Left lung (tissue), 10 donors: ENCODE measurements around the gene FGF12. TPM values are rescaled to one million over a fixed set of nuclear protein-coding genes. Genes with fewer than 3 reads are reported as not detected.

Experiments used
- ATAC-seq: fragments of 200-7000 bp; cut with Tn5 transposase; one replicate; pipeline ENCODE4 v1.9.1; 2020; ENCODE audit warnings: moderate library complexity
- DNase-seq, 4 donors: peaks; one replicate each; pipeline ENCODE4 v3.0.0-alpha.2; 2013 to 2020
- H3K27ac ChIP-seq, 2 donors: fragments of 200-600 bp; sonication (generic) in 1 of 2; one replicate each; pipeline versions ENCODE4 v1.5.0 to v1.8.0; 2020 to 2021
- H3K27me3 ChIP-seq, 2 donors: fragments of 200-600 bp; sonication (generic) in 1 of 2; one replicate each; pipeline versions ENCODE4 v1.5.0 to v1.8.0; 2020 to 2021
- H3K36me3 ChIP-seq, 2 donors: fragments of 200-600 bp; sonication (generic) in 1 of 2; one replicate each; pipeline versions ENCODE4 v1.5.0 to v1.8.0; 2020 to 2021
- H3K4me1 ChIP-seq, 2 donors: fragments of 200-600 bp; one replicate each; pipeline ENCODE4 v1.8.0; 2021
- H3K4me3 ChIP-seq, 2 donors: fragments of 200-600 bp; sonication (generic) in 1 of 2; one replicate each; pipeline versions ENCODE4 v1.5.0 to v1.8.0; 2020 to 2021; ENCODE audit warnings: mild to moderate bottlenecking in 1 of 2
- H3K9me3 ChIP-seq, 2 donors: fragments of 200-600 bp; sonication (generic) in 1 of 2; one replicate each; pipeline versions ENCODE4 v1.5.0 to v1.8.0; 2020 to 2021
- intact Hi-C, 2 donors: fragments of 100-400 bp; cut with DNase I; formaldehyde crosslinking; loops; one replicate each; pipeline versions ENCODE4 v1.11.2 to v1.14.2; 2022
- polyA plus RNA-seq, 6 donors: library from polyadenylated mRNA; unstranded; fragments of 120-200 nt; gene quantifications; one replicate each; pipeline ENCODE4 v1.2.1, GENCODE V29; 2013; ENCODE audit not compliant: insufficient read length in 6 of 6
- total RNA-seq, 2 donors: library from RNA; stranded (reverse); fragmentation: NEBNext Ultra II Directional; extraction: Animal tissue kit (Norgen Biotek cat#: 25700); gene quantifications; one replicate each; pipeline ENCODE4 v1.2.1, GENCODE V29; 2021
- TF ChIP-seq, protein P1 (sequence below), 2 donors: fragments of 200-600 bp; sonication (generic) in 1 of 2; IDR thresholded peaks; one replicate each; pipeline versions ENCODE4 v1.5.0 to v1.8.0; 2021; ENCODE audit warnings: antibody characterized with exemption in 2 of 2
- donor health status: DM: no; HTN: yes; CAD: no.
- donor health status: DM: no; HTN: no; CAD: no.

The FGF12 gene
- total and polyA plus RNA-seq, 8 donors = 1.0 to 10.2 (median 4.7) TPM

DNA sequence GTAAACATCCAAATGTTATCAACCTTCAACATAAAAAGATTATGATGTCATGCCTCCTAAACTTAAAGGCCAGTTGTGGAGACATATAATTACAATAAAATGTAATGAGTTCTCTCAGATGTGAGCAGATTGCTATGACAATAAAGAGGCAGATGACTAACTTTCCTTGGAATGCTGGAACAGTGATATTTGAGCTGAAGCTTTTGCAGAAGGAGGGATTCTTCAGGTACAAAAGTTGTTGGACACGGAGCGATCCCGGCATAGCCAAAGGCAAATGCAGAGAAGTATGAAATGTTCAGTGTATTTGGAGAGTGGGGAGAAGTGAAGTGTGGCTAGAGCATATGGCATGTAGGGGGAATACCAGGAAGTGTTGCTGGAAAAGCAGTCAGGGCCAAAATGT, 520.1 kb downstream of the FGF12 start:
- H3K4me1 ChIP-seq = no peaks in the 10 kb centered on the region
- intact Hi-C loops = no loop called here
- peak; percentile 50 for ATAC-seq
- no peak for DNase-seq
- no peak overlapping the region for H3K4me3 ChIP-seq
- H3K9me3 ChIP-seq = no peaks in the 10 kb centered on the region
- H3K27me3 ChIP-seq = no peaks in the 10 kb centered on the region
- no peaks in the 10 kb centered on the region for H3K36me3 ChIP-seq
- TF ChIP-seq, protein P1, sequence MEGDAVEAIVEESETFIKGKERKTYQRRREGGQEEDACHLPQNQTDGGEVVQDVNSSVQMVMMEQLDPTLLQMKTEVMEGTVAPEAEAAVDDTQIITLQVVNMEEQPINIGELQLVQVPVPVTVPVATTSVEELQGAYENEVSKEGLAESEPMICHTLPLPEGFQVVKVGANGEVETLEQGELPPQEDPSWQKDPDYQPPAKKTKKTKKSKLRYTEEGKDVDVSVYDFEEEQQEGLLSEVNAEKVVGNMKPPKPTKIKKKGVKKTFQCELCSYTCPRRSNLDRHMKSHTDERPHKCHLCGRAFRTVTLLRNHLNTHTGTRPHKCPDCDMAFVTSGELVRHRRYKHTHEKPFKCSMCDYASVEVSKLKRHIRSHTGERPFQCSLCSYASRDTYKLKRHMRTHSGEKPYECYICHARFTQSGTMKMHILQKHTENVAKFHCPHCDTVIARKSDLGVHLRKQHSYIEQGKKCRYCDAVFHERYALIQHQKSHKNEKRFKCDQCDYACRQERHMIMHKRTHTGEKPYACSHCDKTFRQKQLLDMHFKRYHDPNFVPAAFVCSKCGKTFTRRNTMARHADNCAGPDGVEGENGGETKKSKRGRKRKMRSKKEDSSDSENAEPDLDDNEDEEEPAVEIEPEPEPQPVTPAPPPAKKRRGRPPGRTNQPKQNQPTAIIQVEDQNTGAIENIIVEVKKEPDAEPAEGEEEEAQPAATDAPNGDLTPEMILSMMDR (IDR thresholded peaks at IDR 0.05) = no peak
- no peak overlapping the region for H3K27ac ChIP-seq

DNA sequence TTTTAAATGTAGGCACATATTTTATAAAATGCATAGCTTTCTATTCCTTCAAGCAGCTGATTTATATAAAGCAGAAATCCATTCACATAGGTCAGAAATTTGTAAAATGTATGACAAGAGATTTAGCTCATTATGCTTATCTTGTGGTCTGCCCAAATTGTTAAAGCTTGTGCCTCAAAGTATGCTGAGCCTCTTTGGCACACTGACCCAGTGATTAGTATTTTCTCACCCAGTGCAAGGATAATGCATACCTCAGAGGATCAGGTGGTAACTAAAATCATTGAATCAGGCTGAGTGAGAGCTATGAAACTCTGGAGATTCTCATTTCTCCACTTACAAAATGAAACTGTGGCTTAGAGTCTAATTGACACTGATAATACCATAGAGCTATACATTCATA, 533.3 kb downstream of the FGF12 start:
- DNase-seq (no peak), ATAC-seq (no peak)
- intact Hi-C loops = no loop called here
- Histone ChIP-seq H3K27ac (no peak overlapping the region), H3K27me3 (no peaks in the 10 kb centered on the region), H3K36me3 (no peaks in the 10 kb centered on the region), H3K9me3 (no peaks in the 10 kb centered on the region), H3K4me1 (no peaks in the 10 kb centered on the region), H3K4me3 (no peak overlapping the region)
- TF ChIP-seq, protein P1 (IDR thresholded peaks at IDR 0.05) = no peak

- H3K4me3 ChIP-seq = no peak overlapping the region
- no peaks in the 10 kb centered on the region for H3K27me3 ChIP-seq
- H3K27ac ChIP-seq = no peak overlapping the region
- TF ChIP-seq, protein P1 (IDR thresholded peaks at IDR 0.05) = peak; percentile 53
- DNase-seq (peak in 2 of 4 donors; percentile 35 to 39), ATAC-seq (peak; percentile 83)
- intact Hi-C loops = no loop called here
- no peaks in the 10 kb centered on the region for H3K4me1 ChIP-seq
- no peaks in the 10 kb centered on the region for H3K9me3 ChIP-seq
- no peaks in the 10 kb centered on the region for H3K36me3 ChIP-seq
Measured at GRCh38 chr3:192188218-192188835, 539.0 kb downstream of the FGF12 start.

DNA sequence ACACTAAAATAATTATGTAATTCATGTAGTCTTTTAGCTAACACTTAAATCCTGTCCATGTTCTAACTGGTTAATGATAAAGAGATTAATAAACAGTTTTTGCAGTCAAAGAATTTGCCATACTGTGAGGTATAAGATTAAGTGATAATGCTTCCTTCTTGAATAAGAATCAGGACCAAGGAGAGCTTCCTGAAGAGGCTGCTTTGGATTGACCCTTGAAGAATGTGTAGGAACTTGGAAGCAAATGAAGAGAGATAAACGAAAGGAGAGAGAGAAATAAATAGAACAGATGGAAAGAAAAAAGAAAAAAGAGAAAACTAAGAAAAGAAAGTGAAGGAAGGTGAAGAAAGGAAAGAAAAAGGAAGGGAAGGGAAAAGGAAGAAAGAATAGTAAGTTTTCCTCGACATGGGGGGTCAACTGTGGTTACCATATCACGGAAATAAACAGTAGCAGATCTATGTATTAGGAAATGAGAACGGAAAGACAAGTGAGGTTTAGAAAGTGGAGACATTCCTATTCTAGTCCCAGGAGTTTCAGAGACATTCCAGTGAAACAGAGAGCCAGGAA, 539.8 kb downstream of the FGF12 start:
- TF ChIP-seq, protein P1 (IDR thresholded peaks at IDR 0.05) = no peak

GRCh38 chr3:192186498-192186897, 540.8 kb downstream of the FGF12 start:
- Histone ChIP-seq H3K9me3 (no peaks in the 10 kb centered on the region), H3K27ac (no peak overlapping the region), H3K27me3 (no peaks in the 10 kb centered on the region), H3K4me3 (no peak overlapping the region), H3K36me3 (no peaks in the 10 kb centered on the region), H3K4me1 (no peaks in the 10 kb centered on the region)
- ATAC-seq (no peak), DNase-seq (no peak)
- TF ChIP-seq, protein P1 (IDR thresholded peaks at IDR 0.05) = no peak
- intact Hi-C loops = no loop called here

More for the DNA sequence above, 539.8 kb downstream of the FGF12 start:
- Histone ChIP-seq H3K4me1 (no peaks in the 10 kb centered on the region), H3K9me3 (no peaks in the 10 kb centered on the region), H3K4me3 (no peak overlapping the region), H3K27me3 (no peaks in the 10 kb centered on the region), H3K36me3 (no peaks in the 10 kb centered on the region), H3K27ac (no peak overlapping the region)
- intact Hi-C loops = no loop called here
- DNase-seq (no peak), ATAC-seq (no peak)
